Thyroid gland (tissue), 4 donors: Measurements from ENCODE around the gene SMIM24.

Experiments used
- CTCF ChIP-seq, 6 experiments: fragments of 200-600 bp in 3 of 6; fragments of 450-650 bp in 3 of 6; sonication (generic) in 3 of 6; IDR thresholded peaks; one replicate each; pipeline ENCODE4 v1.5.1; 2016 to 2019; ENCODE audit warnings: antibody characterized with exemption in 6 of 6, mild to moderate bottlenecking in 2 of 6, inconsistent platforms in 1 of 6, moderate library complexity in 1 of 6
- POLR2A ChIP-seq, 2 donors: fragments of 450-650 bp; IDR thresholded peaks; one replicate each; pipeline ENCODE4 v1.6.1; 2017; ENCODE audit warnings: antibody characterized with exemption in 2 of 2, mild to moderate bottlenecking in 2 of 2, moderate library complexity in 1 of 2

GRCh38 chr19:3441089-3441985, 39.0 kb downstream of the SMIM24 start:
- TF ChIP-seq CTCF (IDR thresholded peaks at IDR 0.05) = no peak
- TF ChIP-seq POLR2A (IDR thresholded peaks at IDR 0.05) = no peak
